Measurements from ENCODE around the gene DRD2.

Gene DRD2

GRCh38 chr11:113382121-113382520 is 93.1 kb downstream of the DRD2 start:
- no peak overlapping the region for H3K27ac ChIP-seq
- no peak overlapping the region for H3K4me3 ChIP-seq

GRCh38 chr11:113378692-113379091 is 96.5 kb downstream of the DRD2 start:
- Histone ChIP-seq H3K4me3 (no peak overlapping the region), H3K27ac (no peak overlapping the region)

- Histone ChIP-seq H3K27ac (no peak overlapping the region), H3K4me3 (no peak overlapping the region)
Observed at GRCh38 chr11:113377681-113378412, 97.4 kb downstream of the DRD2 start.

- Histone ChIP-seq H3K4me3 (no peak overlapping the region), H3K27ac (peak overlapping the region in 1 of 21 experiments; percentile 40)
Observed at GRCh38 chr11:113376156-113376555, 99.0 kb downstream of the DRD2 start.

- H3K27ac ChIP-seq, result peak overlapping the region in 1 of 21 experiments; percentile 40
- no peak overlapping the region for H3K4me3 ChIP-seq
Observed at GRCh38 chr11:113375402-113375801, 99.8 kb downstream of the DRD2 start.

- H3K27ac ChIP-seq, result no peak overlapping the region
- H3K4me3 ChIP-seq, result no peak overlapping the region
Observed at GRCh38 chr11:113373981-113374560, 101.1 kb downstream of the DRD2 start.

GRCh38 chr11:113373306-113373705 is 101.9 kb downstream of the DRD2 start:
- no peak overlapping the region for H3K4me3 ChIP-seq

GRCh38 chr11:113372309-113372708 is 102.9 kb downstream of the DRD2 start:
- Histone ChIP-seq H3K27ac (no peak overlapping the region), H3K4me3 (no peak overlapping the region)

More at GRCh38 chr11:113373306-113373705, 101.9 kb downstream of the DRD2 start:
- H3K27ac ChIP-seq, result peak overlapping the region in 1 of 21 experiments; percentile 12

- no peak overlapping the region for H3K4me3 ChIP-seq
- no peak overlapping the region for H3K27ac ChIP-seq
Observed at GRCh38 chr11:113370634-113371033, 104.6 kb downstream of the DRD2 start.

GRCh38 chr11:113369411-113369810 is 105.8 kb downstream of the DRD2 start:
- no peak overlapping the region for H3K4me3 ChIP-seq
- no peak overlapping the region for H3K27ac ChIP-seq

- H3K27ac ChIP-seq, result no peak overlapping the region
- no peak overlapping the region for H3K4me3 ChIP-seq
Observed at GRCh38 chr11:113365895-113366294, 109.3 kb downstream of the DRD2 start.

- no peak overlapping the region for H3K27ac ChIP-seq
- H3K4me3 ChIP-seq, result no peak overlapping the region
Observed at GRCh38 chr11:113363996-113364641, 111.1 kb downstream of the DRD2 start.

GRCh38 chr11:113363406-113363805 is 111.8 kb downstream of the DRD2 start:
- Histone ChIP-seq H3K4me3 (no peak overlapping the region), H3K27ac (no peak overlapping the region)
